ENCODE results near the gene FGFR4.

- TF ChIP-seq CTCF (IDR thresholded peaks at IDR 0.05) (no peak), POLR2A (IDR thresholded peaks at IDR 0.05) (no peak), POLR2AphosphoS5 (IDR thresholded peaks at IDR 0.05) (no peak)
These were observed 11.4 kb downstream of the FGFR4 start for GRCh38 chr5:177098120-177098469.

Data from suprapubic skin (tissue), 4 donors.